Measurements from ENCODE around the gene MYO18A. TPM values are rescaled to one million over a fixed set of nuclear protein-coding genes. Genes with fewer than 3 reads are reported as not detected.

The MYO18A gene
- polyA plus RNA-seq, 4 donors = 33.4 to 54.3 (median 42.5) TPM

GRCh38 chr17:29038085-29038795, 142.0 kb downstream of the MYO18A start:
- DNase-seq (ENCODE audit: low read depth in 4 of 4, low spot score in 2 of 4) = no peak

DNA sequence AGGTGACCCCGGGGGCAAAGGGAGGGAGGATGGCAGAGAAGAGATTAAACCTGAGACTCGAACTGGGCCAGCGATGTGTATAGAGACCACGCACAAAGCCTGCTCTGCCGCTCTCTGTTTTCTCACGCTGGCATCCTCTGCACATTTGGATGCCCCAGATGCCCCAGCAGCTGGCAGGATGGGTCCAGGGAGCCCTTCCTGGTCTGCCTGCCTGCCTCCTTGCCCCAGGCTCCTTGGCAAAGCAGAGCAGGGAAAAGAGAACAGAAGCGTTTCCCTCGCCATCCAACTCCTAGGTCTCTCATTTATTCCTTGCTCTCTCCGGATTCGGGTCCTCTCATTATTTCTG, 142.5 kb downstream of the MYO18A start:
- DNase-seq (ENCODE audit: low read depth in 4 of 4, low spot score in 2 of 4) = no peak

- no peak for DNase-seq (ENCODE audit: low read depth in 4 of 4, low spot score in 2 of 4)
Measured at GRCh38 chr17:29036584-29036983, 143.6 kb downstream of the MYO18A start.

DNA sequence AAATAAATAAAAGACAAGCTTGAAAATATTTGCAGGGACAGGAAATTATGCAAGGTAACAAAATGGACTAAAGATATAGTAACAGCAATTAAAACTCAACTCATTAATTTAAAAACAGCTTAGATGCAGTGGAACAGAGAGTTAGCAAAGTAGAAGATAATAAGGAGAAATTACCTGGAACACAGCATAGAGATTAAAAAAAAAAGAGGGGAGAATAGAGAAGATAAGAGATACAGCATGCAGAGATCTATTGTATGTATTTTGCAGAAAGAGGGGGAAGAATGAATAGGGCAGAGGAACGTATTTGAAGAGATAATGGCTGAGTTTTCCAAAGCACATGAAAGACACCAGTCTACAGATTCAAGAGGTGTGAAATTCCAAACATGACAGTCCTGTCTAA, 145.7 kb downstream of the MYO18A start:
- DNase-seq (ENCODE audit: low read depth in 4 of 4, low spot score in 2 of 4) = no peak

DNA sequence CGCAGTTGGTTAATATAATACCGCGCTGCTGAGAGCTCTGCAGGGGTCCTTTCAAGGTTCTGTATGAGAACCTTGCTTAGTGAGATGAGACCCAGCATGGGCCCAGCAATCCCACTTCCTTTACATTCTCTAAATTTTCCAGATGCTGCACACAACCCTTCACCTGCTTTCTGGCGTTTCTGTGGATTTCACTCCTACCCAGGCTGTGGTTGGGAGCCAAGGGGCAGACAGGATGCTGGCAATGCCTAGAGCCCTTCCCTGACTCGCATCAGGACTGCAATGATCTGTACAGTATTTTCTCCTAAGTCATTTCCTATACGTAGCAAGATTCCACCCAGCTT, 147.4 kb downstream of the MYO18A start:
- DNase-seq (ENCODE audit: low read depth in 4 of 4, low spot score in 2 of 4) = no peak

GRCh38 chr17:29032013-29032856, 148.0 kb downstream of the MYO18A start:
- no peak for DNase-seq (ENCODE audit: low read depth in 4 of 4, low spot score in 2 of 4)

GRCh38 chr17:29031488-29031887, 148.7 kb downstream of the MYO18A start:
- DNase-seq (ENCODE audit: low read depth in 4 of 4, low spot score in 2 of 4) = no peak

DNA sequence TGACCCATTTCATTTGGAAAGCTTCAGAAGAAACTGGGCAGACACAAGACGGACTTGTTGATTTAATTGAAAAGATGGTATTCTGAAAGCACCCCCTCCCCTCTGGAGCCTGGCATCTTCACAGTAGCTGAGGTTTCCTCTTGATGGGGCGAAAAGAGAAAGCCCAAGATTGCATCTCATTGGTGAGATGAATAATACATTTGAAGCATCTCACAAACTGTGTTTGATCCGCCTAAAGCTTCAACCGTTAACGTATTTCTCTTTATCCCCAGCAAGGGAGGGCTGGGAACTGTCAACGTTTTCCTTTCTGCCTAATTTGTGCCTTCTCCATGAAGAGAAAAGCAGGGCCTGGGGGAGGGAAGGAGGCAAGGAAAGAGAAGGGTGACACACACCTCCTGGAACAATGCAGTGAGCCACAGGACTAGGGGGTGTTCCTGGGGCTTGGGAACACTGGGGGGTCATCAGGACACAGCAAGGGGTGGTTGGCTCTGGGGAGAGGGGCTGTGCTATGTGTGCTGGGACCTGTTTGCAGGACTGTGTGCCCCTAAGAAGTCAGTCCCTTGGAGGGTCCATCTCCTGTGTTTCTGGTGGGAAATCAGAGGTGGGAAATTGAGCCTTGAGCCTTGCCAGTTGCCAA, 155.8 kb downstream of the MYO18A start:
- DNase-seq (ENCODE audit: low read depth in 4 of 4, low spot score in 2 of 4) = no peak

- DNase-seq (ENCODE audit: low read depth in 4 of 4, low spot score in 2 of 4) = no peak
Measured at GRCh38 chr17:29022074-29022473, 158.1 kb downstream of the MYO18A start.

DNA sequence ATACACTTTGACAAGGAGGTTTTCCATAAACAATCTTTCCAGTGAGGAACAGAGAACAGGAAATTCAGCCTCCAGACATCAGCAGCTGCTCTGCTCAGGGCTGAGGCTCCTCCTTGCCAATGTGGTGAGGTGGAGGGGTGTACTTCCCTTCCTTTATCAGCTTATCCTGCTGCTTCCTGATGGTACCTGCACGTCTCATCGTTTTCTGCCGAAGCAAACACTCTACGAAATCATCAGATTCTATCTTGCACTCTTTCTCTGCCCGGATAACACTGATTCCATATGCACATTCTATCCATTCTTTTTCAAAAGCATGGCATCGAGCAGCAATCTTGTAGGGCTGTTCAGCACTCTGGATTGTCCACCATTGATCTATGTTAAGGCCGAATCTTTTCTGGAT, 159.0 kb downstream of the MYO18A start:
- no peak for DNase-seq (ENCODE audit: low read depth in 4 of 4, low spot score in 2 of 4)

Other genes with a start within 250 kb of the MYO18A start
- gene PHF12, start 228.9 kb downstream of the MYO18A start, polyA plus RNA-seq (ENCODE audit: insufficient read length in 4 of 4) = 10 to 100 TPM; 41.2 to 66.9 (median 50.8) TPM
- 1 to 10 TPM in 1 of 4 donors, under 1 TPM in 2, not detected in 1; 0.10 to 1.1 (median 0.70) TPM for gene SEZ6, start 174.4 kb downstream of the MYO18A start, polyA plus RNA-seq (ENCODE audit: insufficient read length in 4 of 4)
- gene PIPOX, start 137.3 kb downstream of the MYO18A start, polyA plus RNA-seq (ENCODE audit: insufficient read length in 4 of 4) = 10 to 100 TPM in 2 of 4 donors, 1 to 10 TPM in 2; 4.2 to 12.6 (median 9.1) TPM
- gene CRYBA1, start 66.5 kb upstream of the MYO18A start, polyA plus RNA-seq (ENCODE audit: insufficient read length in 4 of 4) = not detected
- 10 to 100 TPM; 33.4 to 65.3 (median 43.6) TPM for gene NUFIP2, start 113.8 kb upstream of the MYO18A start, polyA plus RNA-seq (ENCODE audit: insufficient read length in 4 of 4)
- gene TAOK1, start 210.0 kb upstream of the MYO18A start, polyA plus RNA-seq (ENCODE audit: insufficient read length in 4 of 4) = 10 to 100 TPM; 41.2 to 51.6 (median 45.6) TPM